ENCODE data around the gene EHMT1. TPM values are rescaled to one million over a fixed set of nuclear protein-coding genes. Genes with fewer than 3 reads are reported as not detected.

EHMT1 gene
- total and polyA plus RNA-seq, 2 of the 13 experiments (the other 11 are each of a cell fraction or from before 2014, with no cell fraction given) = 23.0 to 27.1 TPM

GRCh38 chr9:137749511-137749910 lies 130.7 kb downstream of the EHMT1 start:
- Histone ChIP-seq H3K4me2 (ENCODE audit: low read depth, low read length) (no peak overlapping the region), H4K20me1 (ENCODE audit: insufficient read depth, low read length) (no peaks in the 10 kb centered on the region), H3K9me3 (ENCODE audit: low read length) (no peaks in the 10 kb centered on the region), H3K79me2 (ENCODE audit: insufficient read depth, low read length) (no peaks in the 10 kb centered on the region), H2AFZ (ENCODE audit: low read length) (no peak overlapping the region), H3K4me3 (replicated peaks in 1 of 3; ENCODE audit: insufficient read depth in 1 of 3, low read depth in 2 of 3, low read length in 3 of 3) (no peak overlapping the region), H3K27me3 (ENCODE audit: control insufficient read depth in 1 of 2, insufficient read depth in 2 of 2, low read length in 2 of 2) (no peaks in the 10 kb centered on the region), H3K9ac (ENCODE audit: insufficient read depth, low read depth, low read length) (no peak overlapping the region), H3K4me1 (ENCODE audit: insufficient read depth, low read length) (peaks cover 10% of the 10 kb centered on the region), H3K27ac (ENCODE audit: extremely low read length, insufficient read depth, low read length) (no peak overlapping the region), H3K36me3 (replicated peaks in 1 of 2; ENCODE audit: control insufficient read depth in 1 of 2, insufficient read depth in 2 of 2, low read length in 2 of 2) (peaks cover 15 to 53% of the 10 kb centered on the region in 2 experiments)
- CTCF ChIA-PET (ENCODE audit: low intra/inter-chr PET ratio, low total read pairs) = no interaction called here
- in situ Hi-C loops (cut with HindIII; ENCODE audit: extremely low pct_ligation_motif_present, low pct_unique_long_range_greater_than_20kb) (no loop called here), intact Hi-C loops (cut with micrococcal nuclease; ENCODE audit: unreplicated experiment) (no loop called here)
- POLR2A ChIA-PET = no interaction called here
- no TSS peak for BruUV-seq (replicated peaks)
- FAIRE-seq (no peak), DNase-seq (ENCODE audit: low spot score) (no peak), ATAC-seq (no peak)
- no peak for TF ChIP-seq GABPB1 (CRISPR knock-in tag; IDR thresholded peaks at IDR 0.05)
- TF ChIP-seq ZNF17 (CRISPR knock-in tag; IDR thresholded peaks at IDR 0.05) = no peak
- WGBS (ENCODE audit: low lambda C conversion rate) = 93% methylated on average over 4 of the region's 4 CpGs

GRCh38 chr9:137750007-137750406 lies 131.2 kb downstream of the EHMT1 start:
- Histone ChIP-seq H3K79me2 (ENCODE audit: insufficient read depth, low read length) (no peaks in the 10 kb centered on the region), H3K4me3 (replicated peaks in 1 of 3; ENCODE audit: insufficient read depth in 1 of 3, low read depth in 2 of 3, low read length in 3 of 3) (no peak overlapping the region), H3K36me3 (replicated peaks in 1 of 2; ENCODE audit: control insufficient read depth in 1 of 2, insufficient read depth in 2 of 2, low read length in 2 of 2) (peaks cover 15 to 53% of the 10 kb centered on the region in 2 experiments), H3K9me3 (ENCODE audit: low read length) (no peaks in the 10 kb centered on the region), H3K27ac (ENCODE audit: extremely low read length, insufficient read depth, low read length) (no peak overlapping the region), H3K27me3 (ENCODE audit: control insufficient read depth in 1 of 2, insufficient read depth in 2 of 2, low read length in 2 of 2) (no peaks in the 10 kb centered on the region), H4K20me1 (ENCODE audit: insufficient read depth, low read length) (no peaks in the 10 kb centered on the region), H3K4me1 (ENCODE audit: insufficient read depth, low read length) (peaks cover 10% of the 10 kb centered on the region), H3K4me2 (ENCODE audit: low read depth, low read length) (no peak overlapping the region), H3K9ac (ENCODE audit: insufficient read depth, low read depth, low read length) (no peak overlapping the region), H2AFZ (ENCODE audit: low read length) (no peak overlapping the region)
- ATAC-seq (no peak), DNase-seq (ENCODE audit: low spot score) (no peak), FAIRE-seq (no peak)
- ChIA-PET CTCF (ENCODE audit: low intra/inter-chr PET ratio, low total read pairs) (no interaction called here), POLR2A (no interaction called here)
- peak; percentile 89 to 96 for TF ChIP-seq MAFK (conservative IDR thresholded peaks at IDR 0.05 in 1 of 2, IDR thresholded peaks at IDR 0.05 in 1 of 2; ENCODE audit: low read length in 2 of 2)
- no peak for TF ChIP-seq CBX2 (IDR thresholded peaks at IDR 0.05; ENCODE audit: low read depth, low read length)
- no peak for TF ChIP-seq CBX2 (CRISPR knock-in tag; IDR thresholded peaks at IDR 0.05; ENCODE audit: low read depth)
- no peak for TF ChIP-seq XBP1 (CRISPR knock-in tag; IDR thresholded peaks at IDR 0.05)
- peak; percentile 93 for TF ChIP-seq MAFF (IDR thresholded peaks at IDR 0.05; ENCODE audit: low read depth, low read length)
- TF ChIP-seq SIN3A (IDR thresholded peaks at IDR 0.05; ENCODE audit: borderline replicate concordance, low read depth, low read length) = no peak
- TF ChIP-seq ZNF362 (CRISPR knock-in tag; IDR thresholded peaks at IDR 0.05; ENCODE audit: borderline replicate concordance) = no peak
- TF ChIP-seq HIVEP1 (CRISPR knock-in tag; IDR thresholded peaks at IDR 0.05) = no peak
- no peak for TF ChIP-seq RNF2 (conservative IDR thresholded peaks at IDR 0.05; ENCODE audit: low read depth)
- no TSS peak for BruUV-seq (replicated peaks)
- in situ Hi-C loops (cut with HindIII; ENCODE audit: extremely low pct_ligation_motif_present, low pct_unique_long_range_greater_than_20kb) = no loop called here
- intact Hi-C loops (cut with micrococcal nuclease; ENCODE audit: unreplicated experiment) = no loop called here
- whole genome bisulfite sequencing (ENCODE audit: low lambda C conversion rate) = 96% methylated on average over 3 of the region's 3 CpGs

Measured in HepG2 (cell line).